HCT116 (cell line): ENCODE data around the gene THOC2.

ENCODE experiments used
- CTCF ChIP-seq, 3 experiments: fragments of 200-600 bp in 1 of 3; sonication (generic) in 1 of 3; IDR thresholded peaks in 2 of 3; conservative IDR thresholded peaks in 1 of 3; 2 replicates each; pipeline ENCODE4 v1.5.1; 2012 to 2017; ENCODE audit warnings: low read depth in 2 of 3, low read length in 2 of 3, antibody characterized with exemption in 1 of 3, borderline replicate concordance in 1 of 3, control low read depth in 1 of 3, mild to moderate bottlenecking in 1 of 3, mixed read lengths in 1 of 3, mixed run types in 1 of 3, moderate library complexity in 1 of 3; ENCODE audit not compliant: insufficient read depth in 1 of 3
- POLR2A ChIP-seq: IDR thresholded peaks from 2 replicates; pipeline ENCODE4 v1.7.0; 2011; ENCODE audit warnings: borderline replicate concordance; ENCODE audit not compliant: insufficient read depth, insufficient read length; ENCODE audit errors: extremely low read depth
- TCF7L2 ChIP-seq: IDR thresholded peaks from 2 replicates; pipeline ENCODE4 v1.7.0; 2011; ENCODE audit warnings: borderline replicate concordance, inconsistent platforms; ENCODE audit not compliant: insufficient read depth, insufficient read length; ENCODE audit errors: extremely low read depth
- ZFX ChIP-seq: fragments of 450-650 bp; IDR thresholded peaks from 2 replicates; pipeline ENCODE4 v1.6.1; 2017

GRCh38 chrX:123607806-123608205 lies 125.0 kb downstream of the THOC2 start:
- no peak for TF ChIP-seq CTCF (IDR thresholded peaks at IDR 0.05 in 2 of 3, conservative IDR thresholded peaks at IDR 0.05 in 1 of 3; ENCODE audit: borderline replicate concordance in 1 of 3, insufficient read depth in 1 of 3, low read depth in 2 of 3, low read length in 2 of 3)
- no peak for TF ChIP-seq TCF7L2
- TF ChIP-seq POLR2A, result no peak
- TF ChIP-seq ZFX, result no peak
